Endothelial cell of umbilical vein (primary cell): Measurements from ENCODE around the gene NCEH1.

Experiments
- CTCF ChIP-seq, 2 donors: IDR thresholded peaks; 1 replicate in 1 of 2; 2 replicates in 1 of 2; pipeline ENCODE4 v1.5.1; 2011; ENCODE audit warnings: low read length in 2 of 2, mild to moderate bottlenecking in 2 of 2, moderate library complexity in 2 of 2, control low read depth in 1 of 2, inconsistent platforms in 1 of 2, low read depth in 1 of 2; ENCODE audit not compliant: insufficient read depth in 1 of 2; ENCODE audit errors: extremely low read depth in 1 of 2
- EZH2 ChIP-seq: IDR thresholded peaks from 2 replicates; pipeline ENCODE4 v1.6.1; 2012; ENCODE audit warnings: borderline replicate concordance, low read depth, mild to moderate bottlenecking, moderate library complexity, low read length, inconsistent platforms; ENCODE audit not compliant: severe bottlenecking
- FOS ChIP-seq: IDR thresholded peaks from 2 replicates; pipeline ENCODE4 v1.6.1; 2011; ENCODE audit warnings: mild to moderate bottlenecking, low read length, moderate library complexity, borderline replicate concordance; ENCODE audit not compliant: insufficient read depth
- GATA2 ChIP-seq: IDR thresholded peaks from 2 replicates; pipeline ENCODE4 v1.7.0; 2011; ENCODE audit warnings: low read depth, mild to moderate bottlenecking, moderate library complexity, mixed read lengths, low read length; ENCODE audit not compliant: insufficient read length, insufficient read depth
- JUN ChIP-seq: IDR thresholded peaks from 2 replicates; pipeline ENCODE4 v1.6.1; 2011; ENCODE audit warnings: borderline replicate concordance, low read depth; ENCODE audit not compliant: insufficient read length, insufficient read depth
- MAX ChIP-seq: IDR thresholded peaks from 2 replicates; pipeline ENCODE4 v1.6.1; 2011; ENCODE audit not compliant: insufficient read depth, insufficient read length
- MYC ChIP-seq: IDR thresholded peaks from one replicate; pipeline ENCODE4 v1.6.1; 2011; ENCODE audit warnings: mild to moderate bottlenecking, low read depth, low read length
- POLR2A ChIP-seq: IDR thresholded peaks from 2 replicates; pipeline ENCODE4 v1.6.1; 2012; ENCODE audit warnings: low read depth, mild to moderate bottlenecking, control low read depth, low read length
- POLR2AphosphoS5 ChIP-seq: IDR thresholded peaks from 2 replicates; pipeline ENCODE4 v1.6.1; 2012; ENCODE audit warnings: low read depth, mild to moderate bottlenecking, control low read depth, low read length, moderate library complexity; ENCODE audit not compliant: insufficient read depth

DNA sequence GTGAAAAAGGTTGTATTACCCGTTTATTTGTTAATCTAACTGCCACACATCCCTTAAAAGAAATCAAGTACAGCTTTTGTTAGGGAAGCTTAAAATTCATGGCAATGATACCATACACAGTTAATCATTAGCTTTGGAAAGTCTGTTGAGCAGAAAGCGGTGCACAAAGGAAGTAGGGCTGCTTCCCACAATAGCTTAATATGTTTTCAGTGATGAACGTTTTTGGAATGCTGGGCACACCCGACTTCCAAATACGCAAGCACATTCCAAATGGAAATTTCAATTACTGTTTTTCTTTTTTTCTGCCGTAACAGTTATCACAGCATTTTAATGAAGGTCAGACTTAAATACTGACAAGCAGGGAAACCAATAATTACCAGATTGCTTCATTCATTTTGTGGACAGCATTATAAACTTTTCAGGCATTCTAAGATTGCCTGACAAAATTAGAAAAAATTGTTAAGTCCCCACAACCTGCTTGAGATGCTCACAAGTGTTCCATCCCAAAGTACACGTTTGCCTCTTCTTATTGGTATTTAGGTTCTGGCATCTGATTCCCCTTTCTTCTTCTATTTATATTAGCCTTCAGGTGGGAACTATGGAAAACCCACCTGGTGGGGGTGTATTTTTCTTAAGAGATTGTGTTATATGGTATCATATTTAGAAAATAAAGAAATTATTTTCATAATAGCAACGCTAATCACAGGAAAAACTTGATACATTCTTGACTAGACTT lies 38.5 kb upstream of the NCEH1 start:
- no peak for TF ChIP-seq CTCF (IDR thresholded peaks at IDR 0.05; ENCODE audit: extremely low read depth in 1 of 2, insufficient read depth in 1 of 2, low read depth in 1 of 2, low read length in 2 of 2)
- no peak for TF ChIP-seq EZH2
- TF ChIP-seq POLR2AphosphoS5: peak; percentile 21
- peak; percentile 11 for TF ChIP-seq POLR2A
- TF ChIP-seq MAX: no peak
- TF ChIP-seq GATA2: no peak
- no peak for TF ChIP-seq FOS
- TF ChIP-seq JUN: peak; percentile 64
- no peak for TF ChIP-seq MYC
